ENCODE data around the gene TMEM82. TPM values are rescaled to one million over a fixed set of nuclear protein-coding genes. Genes with fewer than 3 reads are reported as not detected.

TMEM82 gene
- total RNA-seq, 1 experiment from 2014 or later = not detected

DNA sequence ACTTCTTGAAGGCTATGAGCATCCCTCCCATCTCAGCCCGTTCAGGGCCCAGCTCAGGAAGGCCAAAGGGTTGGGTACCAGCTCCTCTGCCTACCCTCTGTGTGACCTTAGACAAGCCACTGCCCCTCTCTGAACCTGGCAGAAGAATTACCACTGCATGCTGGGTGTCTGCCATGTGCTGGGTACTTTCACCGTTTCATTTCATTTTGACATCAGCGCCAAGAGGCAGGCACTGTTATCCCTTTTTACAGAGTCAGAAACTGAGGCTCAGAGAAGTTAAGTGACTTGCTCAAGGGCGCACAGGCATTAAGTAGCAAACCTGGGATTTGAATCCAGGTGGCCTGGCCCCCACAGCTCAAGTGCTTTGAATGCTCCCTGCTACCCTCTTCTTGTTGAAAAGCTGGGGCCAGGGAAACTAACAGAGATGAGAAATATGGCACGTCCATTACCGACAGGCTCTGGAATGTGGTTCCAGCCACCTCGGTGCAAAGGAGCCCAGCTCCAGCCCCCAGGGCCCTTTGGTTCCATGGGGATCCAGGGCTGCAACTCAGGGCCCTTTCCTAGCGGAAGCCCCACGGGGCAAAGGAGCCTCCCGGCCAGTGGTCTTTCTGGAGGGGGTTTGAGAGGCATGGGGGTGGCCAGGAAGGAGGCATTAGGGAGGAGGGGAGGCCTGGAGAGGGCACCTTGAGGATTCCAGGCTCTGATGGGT is 6.5 kb downstream of the TMEM82 start:
- Mint-ChIP-seq H3K4me3 (ENCODE audit: unreplicated experiment) (no peak overlapping the region), H3K27me3 (ENCODE audit: insufficient read depth, unreplicated experiment) (no peaks in the 10 kb centered on the region), H3K27ac (ENCODE audit: low read depth, unreplicated experiment) (no peak overlapping the region), H3K9me3 (ENCODE audit: unreplicated experiment) (no peaks in the 10 kb centered on the region), H3K36me3 (ENCODE audit: insufficient read depth, unreplicated experiment) (no peaks in the 10 kb centered on the region), H3K4me1 (ENCODE audit: insufficient read depth, unreplicated experiment) (no peaks in the 10 kb centered on the region)
- CTCF ChIA-PET = interaction anchor here (0.6 kb wide), 2 partner anchors 8 to 311 kb away, joined by 3 read pairs; no protein-coding TSS in a partner anchor
- BruUV-seq (replicated peaks) = no TSS peak
- intact Hi-C loops (cut with micrococcal nuclease) = no loop called here
- TF ChIP-seq, protein P1, sequence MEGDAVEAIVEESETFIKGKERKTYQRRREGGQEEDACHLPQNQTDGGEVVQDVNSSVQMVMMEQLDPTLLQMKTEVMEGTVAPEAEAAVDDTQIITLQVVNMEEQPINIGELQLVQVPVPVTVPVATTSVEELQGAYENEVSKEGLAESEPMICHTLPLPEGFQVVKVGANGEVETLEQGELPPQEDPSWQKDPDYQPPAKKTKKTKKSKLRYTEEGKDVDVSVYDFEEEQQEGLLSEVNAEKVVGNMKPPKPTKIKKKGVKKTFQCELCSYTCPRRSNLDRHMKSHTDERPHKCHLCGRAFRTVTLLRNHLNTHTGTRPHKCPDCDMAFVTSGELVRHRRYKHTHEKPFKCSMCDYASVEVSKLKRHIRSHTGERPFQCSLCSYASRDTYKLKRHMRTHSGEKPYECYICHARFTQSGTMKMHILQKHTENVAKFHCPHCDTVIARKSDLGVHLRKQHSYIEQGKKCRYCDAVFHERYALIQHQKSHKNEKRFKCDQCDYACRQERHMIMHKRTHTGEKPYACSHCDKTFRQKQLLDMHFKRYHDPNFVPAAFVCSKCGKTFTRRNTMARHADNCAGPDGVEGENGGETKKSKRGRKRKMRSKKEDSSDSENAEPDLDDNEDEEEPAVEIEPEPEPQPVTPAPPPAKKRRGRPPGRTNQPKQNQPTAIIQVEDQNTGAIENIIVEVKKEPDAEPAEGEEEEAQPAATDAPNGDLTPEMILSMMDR (IDR thresholded peaks at IDR 0.05; ENCODE audit: unreplicated experiment) = no peak
- POLR2A ChIA-PET = interaction anchor here (0.7 kb wide), 1 partner anchor 64 kb away, joined by 3 read pairs; the partner anchor contains the start of gene PLEKHM2
- no peak for DNase-seq (ENCODE audit: unreplicated experiment)

DNA sequence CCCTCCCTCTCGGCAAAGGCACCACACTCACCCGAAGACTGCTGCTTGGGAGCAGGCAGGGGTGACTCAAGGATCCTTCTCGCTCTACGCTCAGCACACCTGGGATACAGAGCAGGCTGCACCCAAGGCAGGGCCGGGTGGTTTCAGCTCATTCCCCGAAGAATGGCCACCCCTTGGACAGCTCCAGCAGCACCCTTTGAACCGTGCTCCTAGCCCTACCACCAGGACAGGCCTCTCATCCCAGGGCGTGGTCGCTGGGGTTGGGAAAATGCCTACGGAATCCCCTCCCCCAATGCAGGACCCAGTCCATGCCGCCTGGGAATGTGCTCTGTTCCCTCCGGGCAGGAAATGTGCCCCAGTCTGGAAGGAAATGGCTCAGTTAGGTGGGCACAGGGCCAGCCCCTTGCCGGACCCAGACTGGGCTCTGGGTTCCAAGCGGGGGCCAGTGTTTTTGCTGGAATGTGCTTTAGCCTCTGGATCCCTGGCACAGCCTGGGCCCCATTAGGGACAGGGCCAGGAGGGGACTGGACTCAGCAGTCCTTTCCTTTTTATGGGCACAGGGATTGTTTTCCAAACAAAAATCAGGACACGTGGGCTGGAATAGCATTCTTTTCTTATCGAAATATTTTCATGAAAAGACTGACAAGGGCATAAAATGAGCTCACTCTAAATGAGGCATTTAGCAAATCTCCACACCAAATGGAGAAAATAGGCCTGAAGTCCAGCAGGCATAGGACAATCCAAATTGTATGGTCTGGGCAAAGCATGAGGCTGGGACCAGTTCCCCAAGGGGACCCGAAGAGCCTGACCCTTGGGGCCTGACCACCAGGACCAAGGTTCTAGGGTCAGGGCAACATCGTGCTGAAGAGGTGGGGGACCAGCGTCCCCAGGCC is 7.3 kb downstream of the TMEM82 start:
- BruUV-seq (replicated peaks) = no TSS peak
- ChIA-PET CTCF (interaction anchor here (0.6 to 1.0 kb wide), 3 partner anchors 8 to 112 kb away, joined by 3 read pairs; no protein-coding TSS in a partner anchor), POLR2A (interaction anchor here (0.7 to 0.8 kb wide), 2 partner anchors 26 to 65 kb away, joined by 3 read pairs; partner anchors contain the start of gene PLEKHM2)
- intact Hi-C loops (cut with micrococcal nuclease) = no loop called here
- no peaks in the 10 kb centered on the region for H3K9me3 Mint-ChIP-seq (ENCODE audit: unreplicated experiment)
- no peak overlapping the region for H3K27ac Mint-ChIP-seq (ENCODE audit: low read depth, unreplicated experiment)
- no peak overlapping the region for H3K4me3 Mint-ChIP-seq (ENCODE audit: unreplicated experiment)
- H3K36me3 Mint-ChIP-seq (ENCODE audit: insufficient read depth, unreplicated experiment) = no peaks in the 10 kb centered on the region
- DNase-seq (ENCODE audit: unreplicated experiment) = peak; percentile 73
- TF ChIP-seq, protein P1 (IDR thresholded peaks at IDR 0.05; ENCODE audit: unreplicated experiment) = no peak
- H3K4me1 Mint-ChIP-seq (ENCODE audit: insufficient read depth, unreplicated experiment) = no peaks in the 10 kb centered on the region
- no peaks in the 10 kb centered on the region for H3K27me3 Mint-ChIP-seq (ENCODE audit: insufficient read depth, unreplicated experiment)

DNA sequence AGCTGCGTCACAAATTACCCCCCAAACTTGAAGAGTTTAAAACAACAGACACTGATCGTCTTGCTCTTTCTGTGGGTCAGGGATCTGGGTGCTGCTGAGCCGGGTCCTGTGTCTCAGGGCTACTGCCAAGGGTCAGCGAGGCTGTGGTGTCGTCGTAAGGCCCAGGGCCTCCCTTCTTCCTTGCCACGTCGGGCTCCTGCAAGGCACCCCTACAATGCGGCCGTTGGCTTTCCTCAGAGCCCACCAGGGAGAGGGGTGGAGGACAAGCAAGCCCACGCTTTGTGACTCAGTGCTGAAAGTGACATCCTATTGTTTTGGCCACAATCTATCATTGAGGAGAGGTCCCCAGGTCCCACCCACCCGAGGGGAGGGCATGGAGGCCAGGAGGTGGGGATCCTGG is 8.6 kb downstream of the TMEM82 start:
- POLR2A ChIA-PET = no interaction called here
- Mint-ChIP-seq H3K36me3 (ENCODE audit: insufficient read depth, unreplicated experiment) (no peaks in the 10 kb centered on the region), H3K27ac (ENCODE audit: low read depth, unreplicated experiment) (no peak overlapping the region), H3K4me3 (ENCODE audit: unreplicated experiment) (no peak overlapping the region), H3K27me3 (ENCODE audit: insufficient read depth, unreplicated experiment) (no peaks in the 10 kb centered on the region), H3K4me1 (ENCODE audit: insufficient read depth, unreplicated experiment) (peaks cover 1% of the 10 kb centered on the region), H3K9me3 (ENCODE audit: unreplicated experiment) (no peaks in the 10 kb centered on the region)
- intact Hi-C loops (cut with micrococcal nuclease) = no loop called here
- DNase-seq (ENCODE audit: unreplicated experiment) = no peak
- CTCF ChIA-PET = no interaction called here
- BruUV-seq (replicated peaks) = no TSS peak
- TF ChIP-seq, protein P1 (IDR thresholded peaks at IDR 0.05; ENCODE audit: unreplicated experiment) = no peak

DNA sequence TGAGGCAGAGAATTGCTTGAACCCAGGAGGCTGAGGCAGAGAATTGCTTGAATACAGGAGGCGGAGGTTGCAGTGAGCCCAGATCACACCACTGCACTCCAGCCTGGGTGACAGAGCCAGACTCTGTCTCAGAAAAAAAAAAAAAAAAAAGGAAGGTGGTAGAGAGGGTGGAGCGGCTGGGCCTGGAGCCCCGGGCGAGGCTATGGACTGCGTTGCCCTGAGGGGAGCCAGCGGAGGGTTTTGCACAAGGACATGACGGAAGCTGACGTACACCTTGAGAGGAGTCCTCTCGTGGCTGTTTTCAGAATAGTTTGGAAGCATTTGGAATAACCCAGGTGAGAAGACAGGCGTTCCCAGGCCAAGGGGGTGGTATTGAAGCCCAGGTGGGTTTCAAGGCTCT is 9.4 kb downstream of the TMEM82 start:
- ChIA-PET POLR2A (no interaction called here), CTCF (no interaction called here)
- H3K9me3 Mint-ChIP-seq (ENCODE audit: unreplicated experiment) = no peaks in the 10 kb centered on the region
- BruUV-seq (replicated peaks) = no TSS peak
- intact Hi-C loops (cut with micrococcal nuclease) = no loop called here
- H3K4me3 Mint-ChIP-seq (ENCODE audit: unreplicated experiment) = no peak overlapping the region
- TF ChIP-seq, protein P1 (IDR thresholded peaks at IDR 0.05; ENCODE audit: unreplicated experiment) = no peak
- H3K27me3 Mint-ChIP-seq (ENCODE audit: insufficient read depth, unreplicated experiment) = no peaks in the 10 kb centered on the region
- no peak overlapping the region for H3K27ac Mint-ChIP-seq (ENCODE audit: low read depth, unreplicated experiment)
- H3K36me3 Mint-ChIP-seq (ENCODE audit: insufficient read depth, unreplicated experiment) = no peaks in the 10 kb centered on the region
- H3K4me1 Mint-ChIP-seq (ENCODE audit: insufficient read depth, unreplicated experiment) = peaks cover 7% of the 10 kb centered on the region
- no peak for DNase-seq (ENCODE audit: unreplicated experiment)
